Measurements from ENCODE around the gene PLCD4. TPM values are rescaled to one million over a fixed set of nuclear protein-coding genes. Genes with fewer than 3 reads are reported as not detected.

PLCD4 gene
- total RNA-seq, 2 donors from 2014 or later, result 0.54 to 1.6 TPM

DNA sequence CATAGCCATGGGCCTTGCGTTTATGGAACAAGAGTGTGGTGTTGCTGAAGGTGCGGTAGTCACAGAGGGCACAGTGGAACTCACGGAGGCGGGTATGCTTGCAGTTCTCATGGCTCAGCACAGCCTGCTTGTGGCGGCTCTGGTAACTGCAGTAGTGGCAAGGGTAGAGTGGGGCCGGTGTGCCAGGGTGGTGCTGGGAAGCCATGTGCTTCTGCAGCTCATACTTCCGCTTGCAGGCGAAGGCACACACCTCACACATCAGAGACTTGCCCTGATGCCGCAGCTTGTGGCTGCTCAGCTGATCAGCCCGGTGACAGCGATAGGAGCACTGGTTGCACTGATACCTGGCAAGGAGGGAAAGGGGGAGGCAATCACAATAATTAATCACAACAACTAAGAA, 37.0 kb downstream of the PLCD4 start:
- H3K4me3 ChIP-seq, result no peak overlapping the region
- no peak overlapping the region for H3K9ac ChIP-seq (ENCODE audit: low read depth in 2 of 2, low read length in 2 of 2)
- no peaks in the 10 kb centered on the region for H3K4me1 ChIP-seq
- DNase-seq, result no peak
- TF ChIP-seq, protein P1, sequence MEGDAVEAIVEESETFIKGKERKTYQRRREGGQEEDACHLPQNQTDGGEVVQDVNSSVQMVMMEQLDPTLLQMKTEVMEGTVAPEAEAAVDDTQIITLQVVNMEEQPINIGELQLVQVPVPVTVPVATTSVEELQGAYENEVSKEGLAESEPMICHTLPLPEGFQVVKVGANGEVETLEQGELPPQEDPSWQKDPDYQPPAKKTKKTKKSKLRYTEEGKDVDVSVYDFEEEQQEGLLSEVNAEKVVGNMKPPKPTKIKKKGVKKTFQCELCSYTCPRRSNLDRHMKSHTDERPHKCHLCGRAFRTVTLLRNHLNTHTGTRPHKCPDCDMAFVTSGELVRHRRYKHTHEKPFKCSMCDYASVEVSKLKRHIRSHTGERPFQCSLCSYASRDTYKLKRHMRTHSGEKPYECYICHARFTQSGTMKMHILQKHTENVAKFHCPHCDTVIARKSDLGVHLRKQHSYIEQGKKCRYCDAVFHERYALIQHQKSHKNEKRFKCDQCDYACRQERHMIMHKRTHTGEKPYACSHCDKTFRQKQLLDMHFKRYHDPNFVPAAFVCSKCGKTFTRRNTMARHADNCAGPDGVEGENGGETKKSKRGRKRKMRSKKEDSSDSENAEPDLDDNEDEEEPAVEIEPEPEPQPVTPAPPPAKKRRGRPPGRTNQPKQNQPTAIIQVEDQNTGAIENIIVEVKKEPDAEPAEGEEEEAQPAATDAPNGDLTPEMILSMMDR (IDR thresholded peaks at IDR 0.05), result no peak
- H3K9me3 ChIP-seq, result no peaks in the 10 kb centered on the region
- H3K36me3 ChIP-seq, result peaks cover 24% of the 10 kb centered on the region
- intact Hi-C loops (cut with DNase I), result loop anchor here (10.0 kb wide), 1 partner anchor 240 kb away; no protein-coding TSS in a partner anchor
- H3K27ac ChIP-seq, result no peak overlapping the region
- no peaks in the 10 kb centered on the region for H3K27me3 ChIP-seq

DNA sequence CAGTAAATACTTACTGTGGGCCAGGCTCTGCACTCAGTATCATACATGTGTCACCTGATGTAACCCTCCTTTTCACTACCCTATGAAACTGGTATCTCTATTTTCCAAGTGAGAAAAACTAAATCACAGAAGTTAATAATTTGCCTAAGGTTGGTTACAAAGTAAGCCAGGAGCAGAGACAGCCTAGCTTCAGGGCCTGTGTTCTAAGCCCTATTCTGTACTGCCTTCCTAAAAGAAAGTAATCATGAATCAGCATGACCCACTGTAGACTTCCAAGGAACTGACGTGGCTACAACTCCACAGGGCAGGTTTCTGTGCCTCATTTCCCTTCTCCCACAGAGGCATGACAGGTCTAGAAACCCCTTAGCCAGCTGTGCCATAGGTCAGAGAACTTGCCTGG, 37.4 kb downstream of the PLCD4 start:
- TF ChIP-seq, protein P1 (IDR thresholded peaks at IDR 0.05), result no peak
- H3K9me3 ChIP-seq, result no peaks in the 10 kb centered on the region
- no peaks in the 10 kb centered on the region for H3K4me1 ChIP-seq
- H3K27ac ChIP-seq, result no peak overlapping the region
- H3K9ac ChIP-seq (ENCODE audit: low read depth in 2 of 2, low read length in 2 of 2), result no peak overlapping the region
- intact Hi-C loops (cut with DNase I), result loop anchor here (10.0 kb wide), 1 partner anchor 240 kb away; no protein-coding TSS in a partner anchor
- no peaks in the 10 kb centered on the region for H3K27me3 ChIP-seq
- H3K36me3 ChIP-seq, result peaks cover 24% of the 10 kb centered on the region
- no peak overlapping the region for H3K4me3 ChIP-seq
- no peak for DNase-seq

DNA sequence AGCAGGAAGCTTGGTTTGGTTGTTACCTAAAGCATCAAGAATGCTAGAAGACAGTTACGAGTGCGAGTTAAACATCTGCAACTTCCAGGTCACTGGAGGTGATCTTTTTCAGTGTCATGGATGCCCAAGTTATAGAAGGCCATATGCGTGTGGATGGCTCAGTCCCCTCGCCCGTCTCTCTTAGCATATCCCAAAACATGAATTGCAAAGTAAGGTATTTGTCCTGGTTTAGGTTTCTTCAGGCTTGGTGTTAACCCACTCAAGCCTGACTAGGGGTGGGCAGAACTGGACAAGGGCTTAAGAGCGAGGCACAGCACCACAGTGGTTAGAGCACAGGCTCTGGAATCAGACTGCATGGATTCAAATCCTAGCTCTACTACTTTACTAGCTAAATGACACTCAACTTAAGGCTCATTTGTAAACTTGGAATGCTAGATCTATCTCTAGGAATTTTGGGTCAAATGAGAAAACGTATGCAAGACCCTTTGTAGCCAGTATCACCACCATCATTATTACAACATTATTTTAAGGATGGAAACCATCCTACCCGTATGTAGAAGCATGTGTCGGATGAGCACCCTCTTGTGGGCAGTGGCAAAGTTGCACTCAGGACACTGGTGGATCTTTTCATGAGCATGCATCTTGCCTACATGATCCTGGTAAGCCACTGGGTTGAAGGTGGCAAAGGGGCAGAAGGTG, 40.5 kb downstream of the PLCD4 start:
- intact Hi-C loops (cut with DNase I), result loop anchor here (10.0 kb wide), 1 partner anchor 243 kb away; no protein-coding TSS in a partner anchor
- H3K36me3 ChIP-seq, result peaks cover 30% of the 10 kb centered on the region

DNA sequence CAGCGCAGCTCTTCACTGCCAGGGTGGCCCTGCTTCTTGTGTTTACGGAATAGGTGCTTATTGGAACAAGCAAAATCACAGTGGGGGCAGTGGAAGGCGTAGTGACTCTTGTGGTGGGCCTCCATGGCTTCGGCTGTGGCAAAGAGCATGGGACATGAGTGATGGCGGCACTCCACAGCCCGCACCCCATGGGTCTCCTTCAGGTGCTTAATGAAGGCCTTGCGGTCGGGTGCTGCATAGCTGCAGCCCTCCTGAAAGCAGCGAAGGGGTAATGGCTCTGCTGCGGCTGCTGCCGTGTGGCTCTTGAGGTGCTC, 41.0 kb downstream of the PLCD4 start:
- Histone ChIP-seq H3K27ac (no peak overlapping the region), H3K27me3 (no peaks in the 10 kb centered on the region), H3K4me3 (no peak overlapping the region), H3K4me1 (no peaks in the 10 kb centered on the region), H3K9ac (ENCODE audit: low read depth in 2 of 2, low read length in 2 of 2) (no peak overlapping the region), H3K9me3 (no peaks in the 10 kb centered on the region), H3K36me3 (peaks cover 30% of the 10 kb centered on the region)
- TF ChIP-seq, protein P1 (IDR thresholded peaks at IDR 0.05), result no peak
- DNase-seq, result no peak
- intact Hi-C loops (cut with DNase I), result loop anchor here (10.0 kb wide), 1 partner anchor 244 kb away; no protein-coding TSS in a partner anchor

More for the DNA sequence above, 40.5 kb downstream of the PLCD4 start:
- Histone ChIP-seq H3K4me1 (no peaks in the 10 kb centered on the region), H3K9ac (ENCODE audit: low read depth in 2 of 2, low read length in 2 of 2) (no peak overlapping the region), H3K9me3 (no peaks in the 10 kb centered on the region), H3K27ac (no peak overlapping the region), H3K27me3 (no peaks in the 10 kb centered on the region), H3K4me3 (no peak overlapping the region)
- DNase-seq, result peak; percentile 53
- TF ChIP-seq, protein P1 (IDR thresholded peaks at IDR 0.05), result peak; percentile 85

DNA sequence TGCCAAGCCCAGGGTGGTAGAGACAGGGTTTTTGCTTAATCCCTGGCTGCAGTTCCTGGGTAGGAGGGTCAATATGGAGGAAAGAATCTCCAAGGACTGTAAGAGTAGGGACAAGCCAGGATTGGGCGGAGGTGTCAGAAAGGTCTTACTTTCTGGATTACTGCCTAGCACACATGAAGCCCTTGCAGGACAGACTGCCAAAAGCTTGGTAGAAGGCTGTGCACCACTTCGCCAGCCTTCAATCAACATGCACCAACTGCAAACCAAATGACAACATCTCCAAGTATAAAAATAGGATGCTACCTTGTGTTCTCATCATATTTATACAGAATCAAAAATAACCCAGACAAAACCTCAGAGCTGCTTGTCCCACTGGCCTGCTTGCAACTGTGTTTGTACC, 48.1 kb downstream of the PLCD4 start:
- intact Hi-C loops (cut with DNase I), result no loop called here
- Histone ChIP-seq H3K4me3 (no peak overlapping the region), H3K36me3 (peaks cover 6% of the 10 kb centered on the region), H3K9me3 (no peaks in the 10 kb centered on the region), H3K9ac (ENCODE audit: low read depth in 2 of 2, low read length in 2 of 2) (no peak overlapping the region), H3K27ac (no peak overlapping the region), H3K4me1 (peaks cover 8% of the 10 kb centered on the region), H3K27me3 (no peaks in the 10 kb centered on the region)
- no peak for DNase-seq
- TF ChIP-seq, protein P1 (IDR thresholded peaks at IDR 0.05), result no peak
